IPS DF 4.7 (cell line): ENCODE measurements around the gene RDH13.
"Not testable (repeated sequence)": the region's sequence is repeated elsewhere in the genome, so short reads cannot be mapped to it uniquely, and the experiment has no call there.

Experiments used
- DNase-seq: peaks from one replicate; pipeline ENCODE4 v3.0.0-alpha.2; 2013; ENCODE audit warnings: low spot score; ENCODE audit errors: extremely low read depth

Gene RDH13

GRCh38 chr19:55062735-55063491 lies at the start of gene RDH13:
RDH13 (minus strand) TSS chr19:55063148; CDS start chr19:55063032, 116 bp downstream.
- DNase-seq = no peak

GRCh38 chr19:55112246-55112776 lies 49.4 kb upstream of the RDH13 start:
- DNase-seq = no peak

GRCh38 chr19:55111238-55111831 lies 48.4 kb upstream of the RDH13 start:
- no peak for DNase-seq

- DNase-seq = no peak
These were observed 46.8 kb upstream of the RDH13 start for GRCh38 chr19:55109527-55110291.

- not testable (repeated sequence) for DNase-seq
These were observed 44.3 kb upstream of the RDH13 start for GRCh38 chr19:55107252-55107651.

- DNase-seq = no peak
These were observed 43.6 kb upstream of the RDH13 start for GRCh38 chr19:55106591-55106990.

DNA sequence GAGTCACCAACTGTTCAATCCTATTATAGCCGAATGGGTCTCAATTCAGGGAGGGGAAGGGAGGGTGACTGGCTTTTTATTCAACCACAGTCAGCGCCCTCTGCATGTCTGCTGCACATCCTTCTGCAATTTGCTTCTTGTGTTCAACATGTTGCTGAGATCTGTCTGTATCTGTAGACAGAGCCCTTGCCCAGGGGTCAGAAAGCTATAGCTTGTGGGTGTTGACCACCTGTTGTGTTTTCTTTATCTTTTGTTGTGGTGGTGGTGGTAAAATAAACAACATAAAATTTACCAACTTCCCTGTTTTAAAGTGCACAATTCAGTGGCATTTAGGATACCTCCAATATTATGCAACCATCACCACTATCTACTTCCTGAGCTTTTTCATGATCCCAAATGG lies 42.3 kb upstream of the RDH13 start:
- DNase-seq = no peak

DNA sequence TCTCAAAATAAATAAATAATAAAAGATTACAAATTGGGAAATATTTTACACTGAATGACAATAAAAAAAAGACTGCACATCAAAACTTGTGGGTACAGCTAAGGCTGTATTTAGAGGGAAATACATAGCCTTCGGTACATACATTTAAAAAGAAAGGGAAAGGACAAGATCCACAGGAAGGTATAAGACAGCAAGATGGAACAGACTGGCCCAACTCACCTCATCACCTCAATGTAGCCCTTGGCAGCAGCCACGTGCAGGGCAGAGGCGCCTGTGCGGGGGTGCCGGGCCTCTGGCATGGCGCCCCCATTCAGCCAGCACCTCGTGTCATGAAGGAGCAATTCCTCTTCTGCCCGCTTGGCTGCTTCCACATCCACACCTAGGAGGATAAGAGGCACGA lies 40.2 kb upstream of the RDH13 start:
- no peak for DNase-seq

DNA sequence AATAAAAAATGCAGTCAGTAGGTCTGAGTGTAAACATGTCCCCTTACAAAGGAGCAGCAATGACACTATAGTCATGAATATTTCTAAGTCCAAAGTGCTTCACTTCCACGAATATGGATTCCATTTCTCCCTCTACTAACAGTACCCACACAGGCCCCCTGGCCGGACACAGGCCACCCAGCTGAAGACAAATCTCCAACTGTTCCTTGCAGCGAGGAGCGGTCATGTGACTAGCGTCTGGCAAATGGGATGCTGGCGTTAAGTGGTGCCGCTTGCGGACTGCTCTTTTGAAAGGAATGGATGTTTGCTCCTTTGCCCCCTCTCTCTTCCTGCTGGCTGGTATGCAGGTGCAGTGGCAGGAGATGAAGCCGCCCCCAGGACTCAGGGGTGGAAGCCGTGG lies 38.3 kb upstream of the RDH13 start:
- no peak for DNase-seq

GRCh38 chr19:55099557-55100506 lies 36.9 kb upstream of the RDH13 start:
- no peak for DNase-seq

GRCh38 chr19:55098716-55099556 lies 36.0 kb upstream of the RDH13 start:
- DNase-seq = no peak

DNA sequence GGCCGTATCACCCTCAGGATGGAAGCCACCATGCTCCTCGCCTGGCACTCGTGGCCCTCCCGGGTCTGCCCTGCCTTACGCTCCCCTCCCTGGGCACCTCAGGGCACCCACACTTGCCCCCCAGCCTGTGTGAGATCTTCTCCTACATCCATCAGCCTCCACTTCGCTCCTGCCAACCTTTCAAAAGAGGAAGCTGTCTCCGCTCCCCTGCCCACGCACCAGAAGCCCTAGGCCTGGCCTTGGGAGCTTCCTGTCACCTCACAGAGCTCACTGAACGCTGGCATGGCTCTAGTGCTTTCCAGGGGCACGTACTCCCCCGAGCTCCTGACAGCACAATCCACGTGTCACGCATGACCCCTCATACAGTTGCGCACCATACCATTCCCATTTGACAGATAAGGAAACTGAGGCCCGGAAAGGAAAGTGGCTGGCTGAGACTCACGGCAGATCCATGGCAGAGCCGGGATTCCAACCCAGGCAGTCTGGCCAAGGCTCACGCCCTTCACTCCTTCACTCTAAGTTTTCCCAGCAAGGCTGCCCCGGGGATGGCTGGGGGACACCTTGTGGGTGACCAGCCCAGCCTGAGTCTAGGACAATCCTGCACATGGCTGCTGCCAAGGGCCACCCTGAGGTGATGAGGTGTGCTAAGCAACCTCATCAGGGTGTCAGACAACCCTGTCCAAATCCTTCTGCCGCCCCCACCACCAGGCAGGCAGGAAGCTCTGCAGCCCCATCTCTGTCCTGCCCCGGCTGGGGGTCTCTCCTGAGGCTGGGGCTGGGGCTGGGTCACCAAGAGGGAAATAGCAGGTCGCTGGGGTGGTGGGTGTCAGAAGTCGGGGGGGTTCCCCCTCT lies 35.1 kb upstream of the RDH13 start:
- no peak for DNase-seq

DNA sequence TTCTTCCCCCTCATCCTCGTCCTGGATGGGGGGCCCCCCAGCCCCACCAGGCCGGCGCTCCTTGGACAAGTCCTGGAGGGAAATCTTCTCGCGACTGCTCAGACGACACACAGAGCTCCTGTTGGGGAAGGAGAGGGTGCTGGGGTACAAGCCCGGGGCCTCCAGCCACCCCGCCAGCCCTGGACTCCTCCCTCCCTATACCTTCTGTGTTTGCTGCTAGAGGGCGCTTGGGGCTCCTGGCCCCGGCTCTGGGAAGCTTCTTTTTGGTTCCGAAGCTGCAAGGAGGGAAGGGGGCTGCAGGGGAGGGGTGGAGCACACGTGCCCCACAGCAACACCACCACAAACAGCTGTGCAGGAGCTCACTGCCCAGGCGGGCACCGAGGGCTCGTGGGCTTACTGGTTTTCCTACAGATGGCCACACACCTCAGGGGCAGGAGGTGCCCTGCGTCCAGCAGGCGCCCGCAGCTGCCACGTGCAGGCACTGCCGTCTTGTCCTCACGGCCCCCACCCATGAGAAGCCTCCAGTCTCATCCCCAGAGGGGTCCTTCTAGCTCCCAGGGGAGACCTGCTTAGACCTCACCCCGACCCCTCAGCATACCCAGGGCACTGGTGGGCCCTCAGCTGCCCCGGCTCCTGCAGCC lies 33.2 kb upstream of the RDH13 start:
- no peak for DNase-seq

- no peak for DNase-seq
These were observed 32.5 kb upstream of the RDH13 start for GRCh38 chr19:55095260-55096060.

- no peak for DNase-seq
These were observed 31.7 kb upstream of the RDH13 start for GRCh38 chr19:55094456-55095259.

GRCh38 chr19:55092423-55093318 lies 29.7 kb upstream of the RDH13 start:
- no peak for DNase-seq
